Astrocyte (in vitro differentiated cells and primary cell): ENCODE results near the gene FOXO6. TPM values are rescaled to one million over a fixed set of nuclear protein-coding genes. Genes with fewer than 3 reads are reported as not detected.
A peak's percentile ranks its signal among the peaks of the same experiment; 100 is the strongest.

Source experiments
- DNase-seq: peaks from one replicate; pipeline ENCODE4 v3.0.0-alpha.2; 2010; ENCODE audit warnings: low read depth
- FAIRE-seq: peaks from 2 replicates; lab custom pipeline; 2011; peaks lifted over from hg19 to GRCh38; lab: Jason Lieb, UNC
- H2AFZ ChIP-seq: 2 replicates; pipeline ENCODE4 v1.6.0; 2012; ENCODE audit warnings: low read depth, low read length, inconsistent platforms
- H3K27ac ChIP-seq: 2 replicates; pipeline ENCODE4 v1.5.1; 2011; ENCODE audit warnings: low read depth, low read length, inconsistent platforms
- H3K27me3 ChIP-seq: 2 replicates; pipeline ENCODE4 v1.6.0; 2011; ENCODE audit warnings: low read length, inconsistent platforms; ENCODE audit not compliant: insufficient read depth
- H3K36me3 ChIP-seq: 2 replicates; pipeline ENCODE4 v1.5.1; 2011; ENCODE audit warnings: low read length, inconsistent platforms; ENCODE audit not compliant: insufficient read depth
- H3K4me1 ChIP-seq: 2 replicates; pipeline ENCODE4 v1.5.1; 2011; ENCODE audit warnings: low read length, inconsistent platforms; ENCODE audit not compliant: insufficient read depth
- H3K4me2 ChIP-seq: 2 replicates; pipeline ENCODE4 v1.6.0; 2012; ENCODE audit warnings: low read length, inconsistent platforms
- H3K4me3 ChIP-seq: 2 replicates; pipeline ENCODE4 v1.5.1; 2011; ENCODE audit warnings: low read depth, mild to moderate bottlenecking, low read length, inconsistent platforms; ENCODE audit not compliant: insufficient read depth
- H3K79me2 ChIP-seq: 2 replicates; pipeline ENCODE4 v1.6.0; 2012; ENCODE audit warnings: mild to moderate bottlenecking, low read length, inconsistent platforms; ENCODE audit not compliant: insufficient read depth
- H3K9ac ChIP-seq: 2 replicates; pipeline ENCODE4 v1.6.0; 2012; ENCODE audit warnings: mild to moderate bottlenecking, low read length, inconsistent platforms
- H3K9me3 ChIP-seq: 2 replicates; pipeline ENCODE4 v1.5.1; 2012; ENCODE audit warnings: low read depth, mild to moderate bottlenecking, low read length, inconsistent platforms; ENCODE audit not compliant: insufficient read depth
- H4K20me1 ChIP-seq: 2 replicates; pipeline ENCODE4 v1.6.0; 2012; ENCODE audit warnings: low read length, inconsistent platforms; ENCODE audit not compliant: insufficient read depth
- H3K27ac Mint-ChIP-seq: one replicate; pipeline ENCODE4 v1.8.0; 2021; ENCODE audit warnings: mild to moderate bottlenecking, mixed read lengths; ENCODE audit not compliant: unreplicated experiment
- H3K27me3 Mint-ChIP-seq: one replicate; pipeline ENCODE4 v1.8.0; 2021; ENCODE audit warnings: low read depth, mixed read lengths; ENCODE audit not compliant: unreplicated experiment
- H3K36me3 Mint-ChIP-seq: one replicate; pipeline ENCODE4 v1.8.0; 2021; ENCODE audit warnings: low read depth, mixed read lengths; ENCODE audit not compliant: unreplicated experiment
- H3K4me1 Mint-ChIP-seq: one replicate; pipeline ENCODE4 v1.8.0; 2021; ENCODE audit warnings: low read depth, mixed read lengths; ENCODE audit not compliant: unreplicated experiment
- H3K4me3 Mint-ChIP-seq: one replicate; pipeline ENCODE4 v1.8.0; 2021; ENCODE audit warnings: mild to moderate bottlenecking, moderate library complexity, mixed read lengths; ENCODE audit not compliant: unreplicated experiment
- H3K9me3 Mint-ChIP-seq: one replicate; pipeline ENCODE4 v1.8.0; 2021; ENCODE audit warnings: mild to moderate bottlenecking, mixed read lengths; ENCODE audit not compliant: unreplicated experiment
- CTCF ChIP-seq: IDR thresholded peaks from 2 replicates; pipeline ENCODE4 v1.5.1; 2011; ENCODE audit warnings: low read depth, mild to moderate bottlenecking, inconsistent platforms, low read length, moderate library complexity; ENCODE audit not compliant: insufficient read depth
- EZH2 ChIP-seq: IDR thresholded peaks from 2 replicates; pipeline ENCODE4 v1.6.1; 2012; ENCODE audit warnings: mild to moderate bottlenecking, low read length, inconsistent platforms; ENCODE audit not compliant: insufficient read depth
- total RNA-seq: library from RNA; stranded (reverse); gene quantifications from 2 replicates; pipeline ENCODE4 v1.2.1, GENCODE V29; 2021

FOXO6 gene
- total RNA-seq, 1 donor from 2014 or later: 1.2 TPM

GRCh38 chr1:41387667-41388091 is 26.4 kb downstream of the FOXO6 start:
- H3K27me3 Mint-ChIP-seq: peaks cover 78% of the 10 kb centered on the region
- no peak overlapping the region for H3K4me2 ChIP-seq
- no peak overlapping the region for H2AFZ ChIP-seq
- no peak overlapping the region for H3K9ac ChIP-seq
- no peaks in the 10 kb centered on the region for H3K36me3 ChIP-seq
- no peaks in the 10 kb centered on the region for H3K4me1 ChIP-seq
- H3K4me3 ChIP-seq: no peak overlapping the region
- no peak overlapping the region for H3K4me3 Mint-ChIP-seq
- TF ChIP-seq EZH2: no peak
- FAIRE-seq (no peak), DNase-seq (peak; percentile 59)
- no peaks in the 10 kb centered on the region for H3K9me3 ChIP-seq
- no peaks in the 10 kb centered on the region for H3K9me3 Mint-ChIP-seq
- H3K27ac ChIP-seq: no peak overlapping the region
- no peaks in the 10 kb centered on the region for H3K36me3 Mint-ChIP-seq
- H3K79me2 ChIP-seq: no peaks in the 10 kb centered on the region
- H4K20me1 ChIP-seq: no peaks in the 10 kb centered on the region
- peaks cover 36% of the 10 kb centered on the region for H3K27me3 ChIP-seq
- peaks cover 7% of the 10 kb centered on the region for H3K4me1 Mint-ChIP-seq
- H3K27ac Mint-ChIP-seq: no peak overlapping the region

GRCh38 chr1:41388510-41388909 is 27.3 kb downstream of the FOXO6 start:
- no peak for DNase-seq
- no peaks in the 10 kb centered on the region for H3K36me3 ChIP-seq
- no peak overlapping the region for H3K27ac ChIP-seq
- H3K4me2 ChIP-seq: no peak overlapping the region
- FAIRE-seq: no peak
- H3K9ac ChIP-seq: no peak overlapping the region
- no peak overlapping the region for H3K4me3 ChIP-seq
- Mint-ChIP-seq H3K27ac (no peak overlapping the region), H3K4me3 (no peak overlapping the region), H3K27me3 (peaks cover 77% of the 10 kb centered on the region), H3K4me1 (peaks cover 4% of the 10 kb centered on the region), H3K36me3 (no peaks in the 10 kb centered on the region), H3K9me3 (no peaks in the 10 kb centered on the region)
- no peaks in the 10 kb centered on the region for H3K9me3 ChIP-seq
- no peaks in the 10 kb centered on the region for H4K20me1 ChIP-seq
- no peaks in the 10 kb centered on the region for H3K79me2 ChIP-seq
- no peaks in the 10 kb centered on the region for H3K4me1 ChIP-seq
- TF ChIP-seq EZH2 (no peak), CTCF (no peak)
- H2AFZ ChIP-seq: no peak overlapping the region
- H3K27me3 ChIP-seq: peaks cover 35% of the 10 kb centered on the region

GRCh38 chr1:41389009-41389408 is 27.8 kb downstream of the FOXO6 start:
- H2AFZ ChIP-seq: no peak overlapping the region
- Mint-ChIP-seq H3K27ac (no peak overlapping the region), H3K36me3 (no peaks in the 10 kb centered on the region), H3K27me3 (peaks cover 77% of the 10 kb centered on the region), H3K4me1 (peaks cover 4% of the 10 kb centered on the region), H3K9me3 (no peaks in the 10 kb centered on the region), H3K4me3 (no peak overlapping the region)
- no peaks in the 10 kb centered on the region for H3K36me3 ChIP-seq
- no peaks in the 10 kb centered on the region for H3K79me2 ChIP-seq
- H3K4me3 ChIP-seq: no peak overlapping the region
- no peaks in the 10 kb centered on the region for H4K20me1 ChIP-seq
- no peaks in the 10 kb centered on the region for H3K4me1 ChIP-seq
- DNase-seq (no peak), FAIRE-seq (no peak)
- H3K27ac ChIP-seq: no peak overlapping the region
- no peak overlapping the region for H3K4me2 ChIP-seq
- H3K9ac ChIP-seq: no peak overlapping the region
- H3K9me3 ChIP-seq: no peaks in the 10 kb centered on the region
- no peak for TF ChIP-seq CTCF
- TF ChIP-seq EZH2: no peak
- H3K27me3 ChIP-seq: peaks cover 31% of the 10 kb centered on the region
